SU-DHL-6 (cell line): ENCODE data around the gene TBP.

Source experiments
- H2AFZ ChIP-seq: fragments of 200-600 bp; sonication (generic); 2 replicates; pipeline ENCODE4 v1.6.1; 2014; ENCODE audit warnings: low read depth, mild to moderate bottlenecking, moderate library complexity, mixed read lengths, antibody characterized with exemption, low read length; ENCODE audit not compliant: severe bottlenecking
- H3F3A ChIP-seq: fragments of 200-600 bp; shearing (Covaris generic); 2 replicates; pipeline ENCODE4 v1.6.0; 2016; ENCODE audit warnings: antibody characterized with exemption, mild to moderate bottlenecking; ENCODE audit not compliant: insufficient read depth
- H3K27ac ChIP-seq: fragments of 200-600 bp; sonication (generic); 2 replicates; pipeline ENCODE4 v1.5.1; 2016; ENCODE audit warnings: low read depth, mild to moderate bottlenecking, low read length, moderate library complexity, mixed read lengths
- H3K27me3 ChIP-seq: fragments of 200-600 bp; sonication (generic), shearing (Covaris generic); 2 replicates; pipeline ENCODE4 v1.6.0; 2014; ENCODE audit warnings: mild to moderate bottlenecking, low read length
- H3K36me3 ChIP-seq: fragments of 200-600 bp; sonication (generic); 2 replicates; pipeline ENCODE4 v1.6.1; 2014; ENCODE audit warnings: mild to moderate bottlenecking, low read length, mixed read lengths
- H3K4me2 ChIP-seq: fragments of 300-600, 200-600 bp; shearing (Covaris generic), sonication (generic); 2 replicates; pipeline ENCODE4 v1.6.0; 2014; ENCODE audit warnings: low read length, low read depth, mild to moderate bottlenecking; ENCODE audit not compliant: poor library complexity, severe bottlenecking
- H3K4me3 ChIP-seq: fragments of 200-600 bp; sonication (generic); 2 replicates; pipeline ENCODE4 v1.5.1; 2014; ENCODE audit warnings: antibody characterized with exemption, low read length, mild to moderate bottlenecking, mixed read lengths; ENCODE audit not compliant: insufficient read depth, poor library complexity, severe bottlenecking
- H3K79me2 ChIP-seq: fragments of 200-600 bp; sonication (generic); 2 replicates; pipeline ENCODE4 v1.6.1; 2014; ENCODE audit warnings: mild to moderate bottlenecking, low read length, moderate library complexity; ENCODE audit not compliant: insufficient read depth
- H3K9ac ChIP-seq: fragments of 200-600 bp; sonication (generic); 2 replicates; pipeline ENCODE4 v1.7.0; 2014; ENCODE audit warnings: mild to moderate bottlenecking, low read length
- H3K9me2 ChIP-seq: fragments of 200-600 bp; sonication (generic); replicated peaks from 2 replicates; pipeline ENCODE4 v1.6.1; 2014; ENCODE audit warnings: low read length; ENCODE audit not compliant: insufficient read depth
- H3K9me3 ChIP-seq: fragments of 200-600 bp; sonication (generic); 2 replicates; pipeline ENCODE4 v1.6.1; 2014; ENCODE audit warnings: low read length, mixed read lengths; ENCODE audit not compliant: insufficient read depth
- H4K20me1 ChIP-seq: fragments of 200-600 bp; sonication (generic); 2 replicates; pipeline ENCODE4 v1.6.1; 2014; ENCODE audit warnings: low read depth, mild to moderate bottlenecking, antibody characterized with exemption, low read length, moderate library complexity, mixed read lengths
- EZH2phosphoT487 ChIP-seq: fragments of 200-600 bp; sonication (generic), shearing (Covaris generic); conservative IDR thresholded peaks from 2 replicates; pipeline ENCODE4 v1.6.1; 2018; ENCODE audit warnings: mild to moderate bottlenecking, antibody characterized with exemption, low read length, moderate library complexity, mixed read lengths
- TF ChIP-seq, protein P1 (sequence below): fragments of 200-600 bp; sonication (generic); IDR thresholded peaks from one replicate; pipeline ENCODE4 v1.5.1; 2017; ENCODE audit warnings: antibody characterized with exemption, mild to moderate bottlenecking, low read length, moderate library complexity; ENCODE audit not compliant: insufficient read depth, poor library complexity, severe bottlenecking

Gene TBP

DNA sequence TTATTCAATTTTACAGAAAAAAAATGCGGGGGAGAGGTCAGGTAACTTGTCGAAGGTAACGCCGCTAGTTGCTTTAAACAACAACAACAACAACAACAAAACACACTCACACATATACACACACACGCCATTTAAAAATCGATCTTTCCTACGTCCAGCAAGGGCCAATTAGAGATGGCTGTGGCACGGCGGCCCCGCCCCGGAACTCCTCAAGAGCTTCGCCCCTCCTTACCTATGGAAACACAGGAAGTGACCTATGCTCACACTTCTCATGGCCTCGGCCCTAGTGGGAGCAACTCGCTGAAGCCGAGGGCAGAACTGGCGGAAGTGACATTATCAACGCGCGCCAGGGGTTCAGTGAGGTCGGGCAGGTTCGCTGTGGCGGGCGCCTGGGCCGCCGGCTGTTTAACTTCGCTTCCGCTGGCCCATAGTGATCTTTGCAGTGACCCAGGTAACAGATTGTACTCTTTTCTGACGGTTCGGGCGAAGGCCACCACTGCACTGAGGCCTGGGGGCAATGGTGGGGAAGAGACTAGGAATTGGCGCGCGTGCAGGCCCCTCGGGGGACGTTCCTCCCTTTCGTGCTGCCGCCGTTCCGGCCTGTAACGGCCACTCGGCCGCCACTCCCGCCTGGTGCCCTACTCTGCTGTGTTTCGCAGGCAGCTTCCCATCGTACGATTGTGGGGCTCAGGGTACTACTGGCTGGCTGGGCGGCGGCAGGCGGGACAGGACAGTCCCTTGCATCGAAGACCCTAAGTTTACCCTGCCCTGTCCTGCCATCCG is at the start of gene TBP:
TSS of gene TBP (plus strand) at position 357 of the 783 bp plus-strand sequence. CDS start 2,661 bp downstream, outside the sequence.
- Histone ChIP-seq H3K27me3 (no peaks in the 10 kb centered on the region), H3K79me2 (peaks cover 77% of the 10 kb centered on the region), H4K20me1 (peaks cover 16% of the 10 kb centered on the region; the same call in 1 of the 2 replicates)

DNA sequence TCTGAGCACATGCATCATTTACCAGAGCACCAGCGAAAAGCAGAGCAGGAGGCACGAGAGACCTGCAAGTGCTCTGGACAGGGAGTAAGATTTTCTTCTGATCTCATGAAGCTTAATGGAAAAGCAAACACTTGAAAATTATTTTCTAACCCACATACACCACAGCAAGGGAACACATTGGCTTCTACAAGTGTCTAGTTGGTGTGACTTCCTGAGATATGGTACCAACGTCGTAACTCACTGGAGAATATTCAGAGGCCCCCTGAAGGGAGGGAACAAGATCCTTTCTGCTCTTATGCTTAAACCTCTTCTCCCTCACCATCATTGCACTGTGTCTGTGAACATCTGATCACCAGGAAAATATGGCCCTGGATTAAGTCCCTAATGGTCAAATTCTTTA is 49.7 kb upstream of the TBP start:
- Histone ChIP-seq H3K27me3 (no peaks in the 10 kb centered on the region), H3K27ac (no peak overlapping the region), H3K9me3 (no peaks in the 10 kb centered on the region), H3K4me2 (no peak overlapping the region), H3K79me2 (no peaks in the 10 kb centered on the region), H3F3A (no peaks in the 10 kb centered on the region), H3K9me2 (no peaks in the 10 kb centered on the region), H3K9ac (no peak overlapping the region), H2AFZ (no peak overlapping the region), H3K4me3 (no peak overlapping the region), H4K20me1 (no peaks in the 10 kb centered on the region), H3K36me3 (no peaks in the 10 kb centered on the region)
- TF ChIP-seq EZH2phosphoT487: no peak
- TF ChIP-seq, protein P1, sequence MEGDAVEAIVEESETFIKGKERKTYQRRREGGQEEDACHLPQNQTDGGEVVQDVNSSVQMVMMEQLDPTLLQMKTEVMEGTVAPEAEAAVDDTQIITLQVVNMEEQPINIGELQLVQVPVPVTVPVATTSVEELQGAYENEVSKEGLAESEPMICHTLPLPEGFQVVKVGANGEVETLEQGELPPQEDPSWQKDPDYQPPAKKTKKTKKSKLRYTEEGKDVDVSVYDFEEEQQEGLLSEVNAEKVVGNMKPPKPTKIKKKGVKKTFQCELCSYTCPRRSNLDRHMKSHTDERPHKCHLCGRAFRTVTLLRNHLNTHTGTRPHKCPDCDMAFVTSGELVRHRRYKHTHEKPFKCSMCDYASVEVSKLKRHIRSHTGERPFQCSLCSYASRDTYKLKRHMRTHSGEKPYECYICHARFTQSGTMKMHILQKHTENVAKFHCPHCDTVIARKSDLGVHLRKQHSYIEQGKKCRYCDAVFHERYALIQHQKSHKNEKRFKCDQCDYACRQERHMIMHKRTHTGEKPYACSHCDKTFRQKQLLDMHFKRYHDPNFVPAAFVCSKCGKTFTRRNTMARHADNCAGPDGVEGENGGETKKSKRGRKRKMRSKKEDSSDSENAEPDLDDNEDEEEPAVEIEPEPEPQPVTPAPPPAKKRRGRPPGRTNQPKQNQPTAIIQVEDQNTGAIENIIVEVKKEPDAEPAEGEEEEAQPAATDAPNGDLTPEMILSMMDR: no peak

More for the DNA sequence above, at the start of gene TBP:
- Histone ChIP-seq H3K9me3 (no peaks in the 10 kb centered on the region), H3F3A (peaks cover 9% of the 10 kb centered on the region), H3K4me2 (peak within 1 kb of the TSS; percentile 97), H3K27ac (peak within 1 kb of the TSS; percentile 69), H3K9me2 (no peaks in the 10 kb centered on the region), H3K9ac (peak within 1 kb of the TSS; percentile 87), H2AFZ (peak within 1 kb of the TSS; percentile 90), H3K4me3 (peak within 1 kb of the TSS; percentile 98), H3K36me3 (peaks cover 8% of the 10 kb centered on the region; the same call in 1 of the 2 replicates)
- TF ChIP-seq, protein P1: no peak
- TF ChIP-seq EZH2phosphoT487: no peak

DNA sequence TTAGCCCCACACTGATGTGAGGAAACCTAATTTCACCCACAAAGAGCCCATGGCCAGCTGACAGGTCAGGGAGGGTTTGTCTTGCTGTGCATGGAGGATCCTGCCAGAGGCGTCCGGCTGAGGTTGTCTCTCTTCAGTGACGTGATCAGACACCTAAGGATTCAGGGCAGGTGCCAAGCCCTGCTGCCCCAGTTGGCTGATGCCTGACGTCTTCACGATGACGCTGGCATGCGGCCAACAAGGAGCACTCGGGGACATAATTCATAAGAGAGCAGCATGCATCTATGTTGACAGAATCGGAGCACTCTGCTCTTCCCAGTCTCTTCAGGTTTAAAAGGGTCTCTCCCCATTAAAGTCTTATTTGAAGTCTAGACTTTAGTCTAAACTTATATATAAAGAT is 48.9 kb upstream of the TBP start:
- H3K9me3 ChIP-seq: no peaks in the 10 kb centered on the region
- H3K9ac ChIP-seq: no peak overlapping the region
- H3K27me3 ChIP-seq: no peaks in the 10 kb centered on the region
- no peak overlapping the region for H3K4me3 ChIP-seq
- no peak overlapping the region for H3K4me2 ChIP-seq
- no peaks in the 10 kb centered on the region for H3K79me2 ChIP-seq
- no peak for TF ChIP-seq EZH2phosphoT487
- TF ChIP-seq, protein P1: no peak
- no peaks in the 10 kb centered on the region for H3K36me3 ChIP-seq
- H3K9me2 ChIP-seq: no peaks in the 10 kb centered on the region
- no peak overlapping the region for H2AFZ ChIP-seq
- no peaks in the 10 kb centered on the region for H4K20me1 ChIP-seq
- H3K27ac ChIP-seq: no peak overlapping the region
- no peaks in the 10 kb centered on the region for H3F3A ChIP-seq
